Activated naive CD4-positive, alpha-beta T cell treated with anti-CD3 and anti-CD28 coated beads, Interleukin-2, amount 10 ng/mL, durations not matched to agents 7 days and 5 days (primary cell): ENCODE data around the gene ZNF823.
"Not testable (repeated sequence)": the region's sequence is repeated elsewhere in the genome, so short reads cannot be mapped to it uniquely, and the experiment has no call there.

Source experiments
- CTCF ChIA-PET: fragments of 350-600 bp; sonication (Branson Sonifier 250); formaldehyde crosslinking; loops from one replicate; lab custom pipeline; 2021; ENCODE audit warnings: antibody characterized with exemption; lab: Charles Lee
- DNase-seq: peaks from one replicate; pipeline ENCODE4 v3.0.0-alpha.2; 2020
- H3K27ac Mint-ChIP-seq: one replicate; pipeline ENCODE4 v1.8.0; 2021; ENCODE audit warnings: mild to moderate bottlenecking, moderate library complexity, mixed read lengths
- H3K27me3 Mint-ChIP-seq: one replicate; pipeline ENCODE4 v1.8.0; 2021; ENCODE audit warnings: mild to moderate bottlenecking, mixed read lengths
- H3K36me3 Mint-ChIP-seq: one replicate; pipeline ENCODE4 v1.8.0; 2021; ENCODE audit warnings: mixed read lengths
- H3K4me1 Mint-ChIP-seq: one replicate; pipeline ENCODE4 v1.8.0; 2021; ENCODE audit warnings: mixed read lengths
- H3K4me3 Mint-ChIP-seq: one replicate; pipeline ENCODE4 v1.8.0; 2021; ENCODE audit warnings: mild to moderate bottlenecking, moderate library complexity, mixed read lengths
- H3K9me3 Mint-ChIP-seq: one replicate; pipeline ENCODE4 v1.8.0; 2021; ENCODE audit warnings: mixed read lengths

The ZNF823 gene

GRCh38 chr19:11738746-11739620 is at the start of gene ZNF823:
ZNF823 (minus strand) TSS chr19:11738946; CDS start chr19:11738819, 127 bp downstream.
- Mint-ChIP-seq H3K27ac (peak within 1 kb of the TSS; percentile 93), H3K4me3 (peak within 1 kb of the TSS; percentile 98), H3K9me3 (peaks cover 13% of the 10 kb centered on the region), H3K36me3 (peaks cover 24% of the 10 kb centered on the region), H3K27me3 (peaks cover 6% of the 10 kb centered on the region), H3K4me1 (peaks cover 30% of the 10 kb centered on the region)
- CTCF ChIA-PET = interaction anchor here (0.6 kb wide), 1 partner anchor 74 kb away, joined by 3 read pairs; no protein-coding TSS in a partner anchor
- peak; percentile 99 for DNase-seq

GRCh38 chr19:11787536-11787935 is 48.8 kb upstream of the ZNF823 start:
- Mint-ChIP-seq H3K27me3 (no peaks in the 10 kb centered on the region), H3K4me1 (no peaks in the 10 kb centered on the region), H3K36me3 (peaks cover 20% of the 10 kb centered on the region), H3K9me3 (peaks cover 69% of the 10 kb centered on the region), H3K27ac (no peak overlapping the region), H3K4me3 (no peak overlapping the region)
- CTCF ChIA-PET = no interaction called here
- DNase-seq = no peak

GRCh38 chr19:11784356-11784755 is 45.6 kb upstream of the ZNF823 start:
- Mint-ChIP-seq H3K27me3 (no peaks in the 10 kb centered on the region), H3K27ac (no peak overlapping the region), H3K9me3 (peaks cover 72% of the 10 kb centered on the region), H3K4me3 (no peak overlapping the region), H3K36me3 (peaks cover 44% of the 10 kb centered on the region), H3K4me1 (no peaks in the 10 kb centered on the region)
- no peak for DNase-seq
- CTCF ChIA-PET = no interaction called here

GRCh38 chr19:11783767-11784166 is 45.0 kb upstream of the ZNF823 start:
- Mint-ChIP-seq H3K4me3 (no peak overlapping the region), H3K27me3 (no peaks in the 10 kb centered on the region), H3K27ac (no peak overlapping the region), H3K4me1 (no peaks in the 10 kb centered on the region), H3K9me3 (peaks cover 69% of the 10 kb centered on the region), H3K36me3 (peaks cover 46% of the 10 kb centered on the region)
- CTCF ChIA-PET = no interaction called here
- DNase-seq = no peak

GRCh38 chr19:11781295-11782057 is 42.7 kb upstream of the ZNF823 start:
- Mint-ChIP-seq H3K4me1 (no peaks in the 10 kb centered on the region), H3K36me3 (peaks cover 65% of the 10 kb centered on the region), H3K4me3 (no peak overlapping the region), H3K27ac (no peak overlapping the region), H3K9me3 (peaks cover 70% of the 10 kb centered on the region), H3K27me3 (no peaks in the 10 kb centered on the region)
- DNase-seq = no peak
- CTCF ChIA-PET = no interaction called here

- no peak for DNase-seq
- H3K27me3 Mint-ChIP-seq = no peaks in the 10 kb centered on the region
- CTCF ChIA-PET = no interaction called here
- peaks cover 72% of the 10 kb centered on the region for H3K36me3 Mint-ChIP-seq
- H3K4me3 Mint-ChIP-seq = no peak overlapping the region
- H3K27ac Mint-ChIP-seq = no peak overlapping the region
- H3K4me1 Mint-ChIP-seq = no peaks in the 10 kb centered on the region
- peaks cover 72% of the 10 kb centered on the region for H3K9me3 Mint-ChIP-seq
Observed at GRCh38 chr19:11780431-11781020, 41.8 kb upstream of the ZNF823 start.

GRCh38 chr19:11776669-11777068 is 37.9 kb upstream of the ZNF823 start:
- peaks cover 70% of the 10 kb centered on the region for H3K36me3 Mint-ChIP-seq
- H3K27ac Mint-ChIP-seq, H3K27me3 Mint-ChIP-seq, CTCF ChIA-PET, H3K4me3 Mint-ChIP-seq, DNase-seq, H3K4me1 Mint-ChIP-seq: not testable (repeated sequence)
- H3K9me3 Mint-ChIP-seq = peaks cover 73% of the 10 kb centered on the region

GRCh38 chr19:11771520-11771919 is 32.8 kb upstream of the ZNF823 start:
- not testable (repeated sequence) for H3K27ac Mint-ChIP-seq, DNase-seq, H3K4me3 Mint-ChIP-seq, H3K27me3 Mint-ChIP-seq
- CTCF ChIA-PET = interaction anchor here (1.1 kb wide), 1 partner anchor 26 kb away, joined by 5 read pairs; the partner anchor contains the start of gene ZNF491
- Mint-ChIP-seq H3K36me3 (peaks cover 58% of the 10 kb centered on the region), H3K9me3 (peaks cover 62% of the 10 kb centered on the region), H3K4me1 (peaks cover 19% of the 10 kb centered on the region)

- Mint-ChIP-seq H3K4me1 (peaks cover 21% of the 10 kb centered on the region), H3K4me3 (no peak overlapping the region), H3K27me3 (peaks cover 4% of the 10 kb centered on the region), H3K27ac (no peak overlapping the region), H3K36me3 (peaks cover 51% of the 10 kb centered on the region), H3K9me3 (peaks cover 53% of the 10 kb centered on the region)
- DNase-seq = no peak
- CTCF ChIA-PET = no interaction called here
Observed at GRCh38 chr19:11769995-11770394, 31.2 kb upstream of the ZNF823 start.

- Mint-ChIP-seq H3K36me3 (peaks cover 37% of the 10 kb centered on the region), H3K4me1 (peaks cover 21% of the 10 kb centered on the region), H3K27ac (peak overlapping the region; percentile 88), H3K27me3 (peaks cover 4% of the 10 kb centered on the region), H3K9me3 (peaks cover 47% of the 10 kb centered on the region), H3K4me3 (peak overlapping the region; percentile 97)
- CTCF ChIA-PET = no interaction called here
- DNase-seq = peak; percentile 34
Observed at GRCh38 chr19:11767633-11768133, 28.9 kb upstream of the ZNF823 start.

GRCh38 chr19:11766597-11767591 is 28.1 kb upstream of the ZNF823 start, which contains the start of gene ZNF441:
ZNF441 (plus strand) TSS chr19:11767000; CDS start chr19:11767194, 194 bp downstream.
- H3K27ac Mint-ChIP-seq = peak within 1 kb of the TSS; percentile 96
- peaks cover 42% of the 10 kb centered on the region for H3K9me3 Mint-ChIP-seq

GRCh38 chr19:11763611-11764010 is 24.9 kb upstream of the ZNF823 start:
- Mint-ChIP-seq H3K4me1 (peaks cover 18% of the 10 kb centered on the region), H3K4me3 (no peak overlapping the region), H3K9me3 (peaks cover 24% of the 10 kb centered on the region), H3K36me3 (peaks cover 12% of the 10 kb centered on the region), H3K27ac (no peak overlapping the region), H3K27me3 (peaks cover 4% of the 10 kb centered on the region)
- no peak for DNase-seq
- CTCF ChIA-PET = no interaction called here

More at GRCh38 chr19:11766597-11767591, 28.1 kb upstream of the ZNF823 start, which contains the start of gene ZNF441:
- Mint-ChIP-seq H3K27me3 (peaks cover 4% of the 10 kb centered on the region), H3K4me3 (peak within 1 kb of the TSS; percentile 97), H3K4me1 (peaks cover 21% of the 10 kb centered on the region), H3K36me3 (peaks cover 32% of the 10 kb centered on the region)
- CTCF ChIA-PET = no interaction called here
- DNase-seq = peak; percentile 97

- Mint-ChIP-seq H3K27me3 (peaks cover 4% of the 10 kb centered on the region), H3K9me3 (peaks cover 20% of the 10 kb centered on the region), H3K4me3 (no peak overlapping the region), H3K27ac (no peak overlapping the region), H3K4me1 (peaks cover 14% of the 10 kb centered on the region), H3K36me3 (peaks cover 8% of the 10 kb centered on the region)
- no peak for DNase-seq
- CTCF ChIA-PET = no interaction called here
Observed at GRCh38 chr19:11763117-11763516, 24.4 kb upstream of the ZNF823 start.
